Left lung (tissue), 10 donors: ENCODE results near the gene CCDC186. TPM values are rescaled to one million over a fixed set of nuclear protein-coding genes. Genes with fewer than 3 reads are reported as not detected.

Experiments
- ATAC-seq: fragments of 200-7000 bp; cut with Tn5 transposase; one replicate; pipeline ENCODE4 v1.9.1; 2020; ENCODE audit warnings: moderate library complexity
- DNase-seq, 4 donors: peaks; one replicate each; pipeline ENCODE4 v3.0.0-alpha.2; 2013 to 2020
- H3K27ac ChIP-seq, 2 donors: fragments of 200-600 bp; sonication (generic) in 1 of 2; one replicate each; pipeline versions ENCODE4 v1.5.0 to v1.8.0; 2020 to 2021
- H3K27me3 ChIP-seq, 2 donors: fragments of 200-600 bp; sonication (generic) in 1 of 2; one replicate each; pipeline versions ENCODE4 v1.5.0 to v1.8.0; 2020 to 2021
- H3K36me3 ChIP-seq, 2 donors: fragments of 200-600 bp; sonication (generic) in 1 of 2; one replicate each; pipeline versions ENCODE4 v1.5.0 to v1.8.0; 2020 to 2021
- H3K4me1 ChIP-seq, 2 donors: fragments of 200-600 bp; one replicate each; pipeline ENCODE4 v1.8.0; 2021
- H3K4me3 ChIP-seq, 2 donors: fragments of 200-600 bp; sonication (generic) in 1 of 2; one replicate each; pipeline versions ENCODE4 v1.5.0 to v1.8.0; 2020 to 2021; ENCODE audit warnings: mild to moderate bottlenecking in 1 of 2
- H3K9me3 ChIP-seq, 2 donors: fragments of 200-600 bp; sonication (generic) in 1 of 2; one replicate each; pipeline versions ENCODE4 v1.5.0 to v1.8.0; 2020 to 2021
- CTCF ChIP-seq, 2 donors: fragments of 200-600 bp; sonication (generic) in 1 of 2; IDR thresholded peaks; one replicate each; pipeline versions ENCODE4 v1.5.0 to v1.8.0; 2021; ENCODE audit warnings: antibody characterized with exemption in 2 of 2
- intact Hi-C, 2 donors: fragments of 100-400 bp; cut with DNase I; formaldehyde crosslinking; loops; one replicate each; pipeline versions ENCODE4 v1.11.2 to v1.14.2; 2022
- polyA plus RNA-seq, 6 donors: library from polyadenylated mRNA; unstranded; fragments of 120-200 nt; gene quantifications; one replicate each; pipeline ENCODE4 v1.2.1, GENCODE V29; 2013; ENCODE audit not compliant: insufficient read length in 6 of 6
- total RNA-seq, 2 donors: library from RNA; stranded (reverse); fragmentation: NEBNext Ultra II Directional; extraction: Animal tissue kit (Norgen Biotek cat#: 25700); gene quantifications; one replicate each; pipeline ENCODE4 v1.2.1, GENCODE V29; 2021
- donor health status: DM: no; HTN: yes; CAD: no.
- donor health status: DM: no; HTN: no; CAD: no.

Gene CCDC186
- total and polyA plus RNA-seq, 8 donors: 25.2 to 46.6 (median 36.0) TPM

DNA sequence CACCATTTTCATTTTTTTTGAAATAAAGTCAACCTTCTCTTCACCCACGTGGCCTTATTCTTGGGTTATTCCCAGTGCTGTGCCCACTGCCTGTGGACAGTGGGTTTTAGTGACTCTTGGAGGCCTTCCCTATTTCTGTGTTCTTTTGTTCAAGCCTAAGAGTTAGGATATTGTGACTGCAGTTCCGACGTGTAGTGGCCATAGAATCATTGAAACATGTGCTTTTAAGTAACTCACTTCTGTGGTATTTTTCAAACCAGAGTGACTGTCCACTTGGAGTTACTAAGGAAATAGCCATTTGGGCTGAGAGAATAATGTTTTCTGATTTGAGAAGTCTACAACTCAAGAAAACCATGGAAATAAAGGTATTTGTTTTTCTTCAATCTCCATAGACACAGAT lies 28.8 kb upstream of the CCDC186 start:
- no peak for ATAC-seq

GRCh38 chr10:114199239-114199638 lies 25.2 kb upstream of the CCDC186 start:
- no peaks in the 10 kb centered on the region for H3K27me3 ChIP-seq
- no peaks in the 10 kb centered on the region for H3K9me3 ChIP-seq

More for the DNA sequence above, 28.8 kb upstream of the CCDC186 start:
- Histone ChIP-seq H3K9me3 (no peaks in the 10 kb centered on the region), H3K36me3 (no peaks in the 10 kb centered on the region), H3K27me3 (no peaks in the 10 kb centered on the region), H3K4me3 (no peak overlapping the region), H3K4me1 (no peaks in the 10 kb centered on the region), H3K27ac (no peak overlapping the region)
- DNase-seq: no peak
- TF ChIP-seq CTCF (IDR thresholded peaks at IDR 0.05): no peak
- intact Hi-C loops: no loop called here

GRCh38 chr10:114195079-114195478 lies 21.1 kb upstream of the CCDC186 start:
- no peak for DNase-seq
- ATAC-seq: no peak
- H3K27ac ChIP-seq: no peak overlapping the region
- no peaks in the 10 kb centered on the region for H3K9me3 ChIP-seq
- H3K27me3 ChIP-seq: no peaks in the 10 kb centered on the region
- no peaks in the 10 kb centered on the region for H3K36me3 ChIP-seq
- no peaks in the 10 kb centered on the region for H3K4me1 ChIP-seq
- no peak overlapping the region for H3K4me3 ChIP-seq
- TF ChIP-seq CTCF (IDR thresholded peaks at IDR 0.05): no peak
- intact Hi-C loops: no loop called here

More at GRCh38 chr10:114199239-114199638, 25.2 kb upstream of the CCDC186 start:
- DNase-seq (no peak), ATAC-seq (no peak)
- no peaks in the 10 kb centered on the region for H3K4me1 ChIP-seq
- H3K36me3 ChIP-seq: no peaks in the 10 kb centered on the region
- no peak for TF ChIP-seq CTCF (IDR thresholded peaks at IDR 0.05)
- no peak overlapping the region for H3K4me3 ChIP-seq
- H3K27ac ChIP-seq: no peak overlapping the region
- intact Hi-C loops: no loop called here

- DNase-seq (no peak), ATAC-seq (peak; percentile 62)
- Histone ChIP-seq H3K9me3 (no peaks in the 10 kb centered on the region), H3K27me3 (no peaks in the 10 kb centered on the region), H3K4me1 (no peaks in the 10 kb centered on the region), H3K4me3 (no peak overlapping the region), H3K36me3 (no peaks in the 10 kb centered on the region), H3K27ac (no peak overlapping the region)
- TF ChIP-seq CTCF (IDR thresholded peaks at IDR 0.05): no peak
- intact Hi-C loops: no loop called here
Observed at GRCh38 chr10:114189700-114190099, 15.7 kb upstream of the CCDC186 start.

GRCh38 chr10:114188900-114189299 lies 14.9 kb upstream of the CCDC186 start:
- Histone ChIP-seq H3K4me3 (no peak overlapping the region), H3K27ac (no peak overlapping the region), H3K36me3 (no peaks in the 10 kb centered on the region), H3K9me3 (no peaks in the 10 kb centered on the region), H3K27me3 (no peaks in the 10 kb centered on the region), H3K4me1 (no peaks in the 10 kb centered on the region)
- ATAC-seq: no peak
- intact Hi-C loops: no loop called here
- TF ChIP-seq CTCF (IDR thresholded peaks at IDR 0.05): no peak
- no peak for DNase-seq
